Pancreas (tissue), 10 donors: Measurements from ENCODE around the gene MPP7. TPM values are rescaled to one million over a fixed set of nuclear protein-coding genes. Genes with fewer than 3 reads are reported as not detected.

Experiments used
- ATAC-seq, 4 donors: fragments of 200-7000 bp; cut with Tn5 transposase; one replicate each; pipeline versions ENCODE4 v1.8.0 to v1.9.1; 2020; ENCODE audit warnings: mild to moderate bottlenecking in 4 of 4, moderate library complexity in 4 of 4
- DNase-seq, 6 donors: peaks; one replicate each; pipeline ENCODE4 v3.0.0-alpha.2; 2020
- FAIRE-seq: peaks from 2 replicates; lab custom pipeline; 2012; peaks lifted over from hg19 to GRCh38; lab: Jason Lieb, UNC
- H3K27ac ChIP-seq, 4 donors: fragments of 200-600 bp; sonication (generic); 1 replicate in 3 of 4; 2 replicates in 1 of 4; pipeline versions ENCODE4 v1.5.0 to v1.8.0; 2020
- H3K27me3 ChIP-seq, 4 donors: fragments of 200-600 bp; one replicate each; pipeline ENCODE4 v1.8.0; 2021
- H3K36me3 ChIP-seq, 3 donors: fragments of 200-600 bp; sonication (generic) in 1 of 3; one replicate each; pipeline versions ENCODE4 v1.5.0 to v1.8.0; 2020 to 2021
- H3K4me1 ChIP-seq, 3 donors: fragments of 200-600 bp; one replicate each; pipeline ENCODE4 v1.8.0; 2021
- H3K4me3 ChIP-seq, 4 donors: fragments of 200-600 bp; sonication (generic) in 2 of 4; one replicate each; pipeline versions ENCODE4 v1.5.0 to v1.8.0; 2020 to 2021
- H3K9me3 ChIP-seq, 4 donors: fragments of 200-600 bp; one replicate each; pipeline ENCODE4 v1.8.0; 2021
- WGBS, 2 donors: extraction: QIAGEN DNeasy Blood & Tissue Kit; methylation state at CpG; one replicate each; pipeline ENCODE4 v1.1.7; 2013; 5-methylcytosine and 5-hydroxymethylcytosine counted together
- intact Hi-C, 3 donors: fragments of 100-400 bp; cut with DNase I; formaldehyde crosslinking; loops; one replicate each; pipeline versions ENCODE4 v1.11.1 to v1.14.2; 2022
- polyA plus RNA-seq, 2 donors: library from polyadenylated mRNA; stranded (reverse); fragments of 200-250 nt; gene quantifications; one replicate each; pipeline ENCODE4 v1.2.3, GENCODE V29; 2013
- total RNA-seq, 6 donors: library from RNA; stranded (reverse); fragmentation: NEBNext Ultra II Directional in 4 of 6; extraction: Animal tissue kit (Norgen Biotek cat#: 25700) in 4 of 6; gene quantifications; one replicate each; pipeline versions ENCODE4 v1.2.1 to v1.2.4, GENCODE V29; 2021 to 2023
- TF ChIP-seq, protein P1 (sequence below), 4 donors: fragments of 200-600 bp; sonication (generic) in 3 of 4; IDR thresholded peaks; one replicate each; pipeline versions ENCODE4 v1.5.0 to v1.8.0; 2021; ENCODE audit warnings: antibody characterized with exemption in 4 of 4
- donor health status: healthy with polysubstance abuse.
- donor health status: DM: no; HTN: no; CAD: no; lungs with moderate emphysema.
- donor health status: DM: no; HTN: no; CAD: no.
- donor health status: control.
- donor health status: control.
- donor health status: Bipolar disorder and iron deficiency.
- donor health status: DM: yes; HTN: yes; CAD: no.
- donor health status: DM: no; HTN: no; CAD: no.
- donor health status: DM: no; HTN: no; CAD: no.
- donor health status: DM: yes; HTN: yes; CAD: no.

Gene MPP7
- total and polyA plus RNA-seq, 8 donors, result 2.8 to 21.6 (median 14.6) TPM

DNA sequence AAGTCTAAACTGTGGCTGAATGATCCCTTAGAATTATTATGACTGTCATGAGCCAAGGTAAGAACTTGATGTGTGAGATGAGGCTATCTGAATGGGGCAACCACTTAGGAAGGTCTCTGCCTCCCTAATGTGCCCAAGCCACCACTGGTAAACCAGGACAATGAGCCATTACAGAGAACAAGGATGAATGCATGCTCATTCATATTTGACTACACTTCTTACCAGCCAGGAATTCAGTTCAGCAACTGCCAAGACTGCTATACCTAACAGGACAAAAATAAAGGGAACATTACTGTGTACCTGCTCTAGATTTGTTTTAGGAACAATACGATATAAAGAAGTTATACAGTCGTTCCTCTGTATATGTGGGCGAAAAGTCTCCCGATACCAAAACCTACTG is 23.0 kb downstream of the MPP7 start:
- FAIRE-seq (no peak), DNase-seq (no peak), ATAC-seq (no peak)
- Histone ChIP-seq H3K9me3 (no peaks in the 10 kb centered on the region), H3K27me3 (no peaks in the 10 kb centered on the region), H3K4me3 (no peak overlapping the region), H3K4me1 (peaks cover 18 to 33% (median 19%) of the 10 kb centered on the region in 3 donors), H3K36me3 (no peaks in the 10 kb centered on the region), H3K27ac (no peak overlapping the region)
- TF ChIP-seq, protein P1, sequence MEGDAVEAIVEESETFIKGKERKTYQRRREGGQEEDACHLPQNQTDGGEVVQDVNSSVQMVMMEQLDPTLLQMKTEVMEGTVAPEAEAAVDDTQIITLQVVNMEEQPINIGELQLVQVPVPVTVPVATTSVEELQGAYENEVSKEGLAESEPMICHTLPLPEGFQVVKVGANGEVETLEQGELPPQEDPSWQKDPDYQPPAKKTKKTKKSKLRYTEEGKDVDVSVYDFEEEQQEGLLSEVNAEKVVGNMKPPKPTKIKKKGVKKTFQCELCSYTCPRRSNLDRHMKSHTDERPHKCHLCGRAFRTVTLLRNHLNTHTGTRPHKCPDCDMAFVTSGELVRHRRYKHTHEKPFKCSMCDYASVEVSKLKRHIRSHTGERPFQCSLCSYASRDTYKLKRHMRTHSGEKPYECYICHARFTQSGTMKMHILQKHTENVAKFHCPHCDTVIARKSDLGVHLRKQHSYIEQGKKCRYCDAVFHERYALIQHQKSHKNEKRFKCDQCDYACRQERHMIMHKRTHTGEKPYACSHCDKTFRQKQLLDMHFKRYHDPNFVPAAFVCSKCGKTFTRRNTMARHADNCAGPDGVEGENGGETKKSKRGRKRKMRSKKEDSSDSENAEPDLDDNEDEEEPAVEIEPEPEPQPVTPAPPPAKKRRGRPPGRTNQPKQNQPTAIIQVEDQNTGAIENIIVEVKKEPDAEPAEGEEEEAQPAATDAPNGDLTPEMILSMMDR (IDR thresholded peaks at IDR 0.05), result no peak
- intact Hi-C loops, result no loop called here
- 85 to 90% methylated on average over 4 of the region's 4 CpGs for WGBS, 2 donors

DNA sequence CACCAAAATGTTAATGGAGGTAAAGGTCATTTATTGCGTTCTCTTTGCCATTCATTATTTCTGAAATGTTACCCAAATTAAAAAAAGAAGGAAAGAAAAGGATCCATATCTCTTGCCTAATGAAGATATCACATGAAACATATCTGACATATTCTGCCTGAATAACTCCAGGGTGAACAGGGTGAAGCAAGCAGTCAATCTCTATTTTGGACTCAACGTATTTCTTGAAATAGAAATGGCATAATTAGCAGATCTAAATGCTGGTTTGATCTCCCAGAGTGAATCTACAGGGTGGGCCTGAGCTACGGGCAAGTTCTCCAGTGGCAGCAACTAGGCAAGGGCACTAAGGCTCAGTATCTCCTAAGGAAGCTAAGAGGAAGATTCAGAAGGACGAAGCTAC is 24.0 kb downstream of the MPP7 start:
- intact Hi-C loops, result no loop called here
- Histone ChIP-seq H3K4me3 (no peak overlapping the region), H3K9me3 (no peaks in the 10 kb centered on the region), H3K27me3 (no peaks in the 10 kb centered on the region), H3K36me3 (no peaks in the 10 kb centered on the region), H3K4me1 (peaks cover 9 to 24% (median 10%) of the 10 kb centered on the region in 3 donors), H3K27ac (no peak overlapping the region)
- FAIRE-seq (no peak), ATAC-seq (no peak), DNase-seq (no peak)
- WGBS, 2 donors, result 80 to 87% methylated on average over 4 of the region's 4 CpGs
- TF ChIP-seq, protein P1 (IDR thresholded peaks at IDR 0.05), result no peak

DNA sequence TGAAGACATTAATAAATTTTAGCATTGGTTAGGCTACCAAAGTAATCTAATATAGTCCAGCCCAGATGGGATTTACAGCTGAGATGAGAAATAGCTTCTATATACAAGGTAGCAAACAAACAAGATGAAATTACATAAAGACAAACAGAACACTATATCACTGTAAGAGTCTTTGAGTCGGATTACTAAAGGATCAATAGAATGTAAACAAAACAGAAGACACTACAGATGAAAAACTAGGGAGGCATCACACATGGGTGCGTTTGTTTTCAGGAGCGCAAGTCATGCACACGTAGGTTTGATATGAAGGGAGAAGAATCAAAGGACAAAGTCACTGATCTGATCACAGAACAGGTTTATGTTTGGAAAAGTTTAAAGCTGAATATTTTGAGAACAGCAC is 26.5 kb downstream of the MPP7 start:
- WGBS, 2 donors, result 50 to 56% methylated on average over 4 of the region's 4 CpGs
- FAIRE-seq, result no peak

DNA sequence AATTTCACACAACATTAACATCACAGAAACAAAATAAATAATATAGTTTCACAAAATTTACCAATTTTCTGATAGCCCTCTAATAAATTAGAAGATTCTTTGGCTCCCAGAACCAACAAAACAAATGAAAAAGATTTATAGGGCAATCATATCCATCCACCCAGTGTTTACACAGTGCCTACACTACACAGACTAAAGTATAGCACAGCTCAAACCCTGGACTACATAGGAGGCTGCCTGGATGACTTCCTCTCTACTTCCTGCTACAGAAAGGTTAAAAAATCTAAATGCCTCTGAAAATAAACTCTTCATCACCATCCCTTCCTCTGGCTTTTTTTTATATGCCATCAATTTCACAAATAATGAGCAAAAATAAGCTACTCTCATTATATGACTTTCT is 28.4 kb downstream of the MPP7 start:
- H3K27ac ChIP-seq, result no peak overlapping the region
- FAIRE-seq (no peak), ATAC-seq (no peak), DNase-seq (no peak)
- H3K9me3 ChIP-seq, result no peaks in the 10 kb centered on the region
- H3K4me1 ChIP-seq, result no peaks in the 10 kb centered on the region
- no peak overlapping the region for H3K4me3 ChIP-seq
- TF ChIP-seq, protein P1 (IDR thresholded peaks at IDR 0.05), result no peak
- no peaks in the 10 kb centered on the region for H3K36me3 ChIP-seq
- intact Hi-C loops, result no loop called here
- H3K27me3 ChIP-seq, result no peaks in the 10 kb centered on the region

More for the DNA sequence above, 26.5 kb downstream of the MPP7 start:
- Histone ChIP-seq H3K27ac (no peak overlapping the region), H3K36me3 (no peaks in the 10 kb centered on the region), H3K4me1 (peaks cover under 1 to 2% (median 1%) of the 10 kb centered on the region in 3 donors), H3K4me3 (no peak overlapping the region), H3K27me3 (no peaks in the 10 kb centered on the region), H3K9me3 (no peaks in the 10 kb centered on the region)
- DNase-seq, result no peak
- TF ChIP-seq, protein P1 (IDR thresholded peaks at IDR 0.05), result no peak
- no peak for ATAC-seq
- intact Hi-C loops, result no loop called here

DNA sequence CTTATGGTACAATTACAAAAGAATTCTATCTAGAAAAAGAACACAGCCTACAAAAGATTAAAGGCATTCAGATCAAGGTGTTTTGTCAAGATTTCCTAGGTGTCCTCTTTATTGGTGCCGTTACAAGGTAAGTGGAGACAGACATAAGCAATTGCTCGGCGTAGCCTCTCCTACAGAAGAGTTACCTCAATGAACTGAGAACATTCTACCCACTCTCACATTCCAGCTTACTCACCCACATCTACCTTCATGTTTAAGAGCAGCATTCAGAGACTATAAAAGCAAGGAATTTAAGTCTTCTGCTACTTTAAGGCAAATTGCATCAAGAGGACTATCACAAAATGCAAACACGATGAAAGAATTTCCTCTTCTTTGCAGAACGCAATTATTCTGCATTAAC is 29.5 kb downstream of the MPP7 start:
- H3K4me3 ChIP-seq, result no peak overlapping the region
- intact Hi-C loops, result no loop called here
- no peak for ATAC-seq

More for the DNA sequence above, 29.5 kb downstream of the MPP7 start:
- TF ChIP-seq, protein P1 (IDR thresholded peaks at IDR 0.05), result no peak
- WGBS, 2 donors, result 86 to 87% methylated on average over 5 of the region's 5 CpGs
- FAIRE-seq (no peak), DNase-seq (no peak)
- Histone ChIP-seq H3K9me3 (no peaks in the 10 kb centered on the region), H3K27me3 (no peaks in the 10 kb centered on the region), H3K36me3 (no peaks in the 10 kb centered on the region), H3K4me1 (no peaks in the 10 kb centered on the region), H3K27ac (no peak overlapping the region)
